K562 (cell line): ENCODE data around the gene CEP350. TPM values are rescaled to one million over a fixed set of nuclear protein-coding genes. Genes with fewer than 3 reads are reported as not detected.

Source experiments
- CBX3 ChIP-seq, 2 experiments: IDR thresholded peaks; 1 replicate in 1 of 2; 2 replicates in 1 of 2; pipeline ENCODE4 v1.6.1; 2012; ENCODE audit warnings: inconsistent platforms in 2 of 2, low read length in 2 of 2, borderline replicate concordance in 1 of 2, control low read depth in 1 of 2
- CREB1 ChIP-seq, 2 experiments: sonication (generic) in 1 of 2; formaldehyde crosslinking in 1 of 2; IDR thresholded peaks; 2 replicates each; pipeline versions ENCODE4 v1.6.1 to v1.8.0; 2012 to 2022; ENCODE audit warnings: inconsistent platforms in 1 of 2, mild to moderate bottlenecking in 1 of 2, missing genetic modification reagents in 1 of 2, moderate library complexity in 1 of 2
- ELF1 ChIP-seq: fragments of 200-800 bp; sonication (Bioruptor generic); IDR thresholded peaks from 2 replicates; pipeline ENCODE4 v1.6.1; 2016; ENCODE audit warnings: missing genetic modification characterization, missing compliant biosample characterization
- FUS ChIP-seq: fragments of 200-400 bp; formaldehyde crosslinking; optimal IDR thresholded peaks from 2 replicates; pipeline ENCODE3; 2017; ENCODE audit warnings: low read depth, low read length
- HDAC8 ChIP-seq: fragments of 450-650 bp; IDR thresholded peaks from 2 replicates; pipeline ENCODE4 v1.6.1; 2016; ENCODE audit warnings: mild to moderate bottlenecking, missing genetic modification characterization, moderate library complexity, missing compliant biosample characterization
- JUND ChIP-seq, 2 experiments: IDR thresholded peaks; 2 replicates in 1 of 2; 3 replicates in 1 of 2; pipeline ENCODE4 v1.6.1; 2011; ENCODE audit warnings: borderline replicate concordance in 2 of 2, low read depth in 2 of 2, low read length in 2 of 2, improper control_type of control experiment in 1 of 2, missing biosample characterization in 1 of 2, missing genetic modification characterization in 1 of 2, missing genetic modification reagents in 1 of 2
- KLF13 ChIP-seq: fragments of 450-650 bp; IDR thresholded peaks from 2 replicates; pipeline ENCODE4 v1.6.1; 2016; ENCODE audit warnings: missing genetic modification characterization, low read depth, mild to moderate bottlenecking, missing compliant biosample characterization, moderate library complexity, borderline replicate concordance
- L3MBTL2 ChIP-seq: fragments of 450-650 bp; IDR thresholded peaks from 2 replicates; pipeline ENCODE4 v1.6.1; 2016; ENCODE audit warnings: mild to moderate bottlenecking, moderate library complexity
- MYBL2 ChIP-seq, 2 experiments: fragments of 450-650 bp in 1 of 2; sonication (generic) in 1 of 2; formaldehyde crosslinking in 1 of 2; IDR thresholded peaks; 2 replicates each; pipeline versions ENCODE4 v1.6.1 to v1.8.1; 2017 to 2022; ENCODE audit warnings: borderline replicate concordance in 1 of 2, inconsistent platforms in 1 of 2, low read depth in 1 of 2, mild to moderate bottlenecking in 1 of 2, missing genetic modification reagents in 1 of 2, moderate library complexity in 1 of 2
- SMARCB1 ChIP-seq: IDR thresholded peaks from 2 replicates; pipeline ENCODE4 v1.6.1; 2011; ENCODE audit warnings: improper control_type of control experiment, low read depth; ENCODE audit not compliant: insufficient read length
- TBP ChIP-seq: optimal IDR thresholded peaks from 2 replicates; pipeline ENCODE3; 2011; ENCODE audit warnings: low read depth, low read length, improper control_type of control experiment
- U2AF2 ChIP-seq: fragments of 200-400 bp; formaldehyde crosslinking; optimal IDR thresholded peaks from 2 replicates; pipeline ENCODE3; 2017; ENCODE audit warnings: low read depth, mild to moderate bottlenecking, low read length
- YBX1 ChIP-seq: fragments of 450-650 bp; IDR thresholded peaks from 2 replicates; pipeline ENCODE4 v1.7.1; 2016; ENCODE audit warnings: mild to moderate bottlenecking
- polyA plus RNA-seq, 8 experiments: library from polyadenylated mRNA; depleted of rRNA in 4 of 8; stranded (reverse) in 5 of 8; unstranded in 3 of 8; fragments of >200 nt; fragmentation: Nextera tagmentation in 2 of 8; fragmentation: Illumina TruSeq in 1 of 8; extraction: Ambion mirVana in 2 of 8; extraction: Trizol in 1 of 8; gene quantifications; 2 replicates each; pipeline versions ENCODE4 v1.2.1 to v1.2.3, GENCODE V29; 2011 to 2014; ENCODE audit warnings: inconsistent platforms in 1 of 8, missing spikeins in 1 of 8
- total RNA-seq, 7 experiments: library from RNA; depleted of rRNA in 6 of 7; stranded (reverse); fragments of >200 nt in 6 of 7; fragmentation: Illumina TruSeq in 2 of 7; extraction: Trizol in 2 of 7; gene quantifications; 2 replicates each; pipeline versions ENCODE4 v1.2.1 to v1.2.3, GENCODE V29; 2011 to 2021; ENCODE audit warnings: low replicate concordance in 1 of 7
- TF ChIP-seq, protein P1 (sequence below): IDR thresholded peaks from 2 replicates; pipeline ENCODE4 v1.6.1; 2012; ENCODE audit warnings: low read depth, low read length, improper control_type of control experiment, borderline replicate concordance
- TF ChIP-seq, protein P2 (sequence below): fragments of 450-650 bp; formaldehyde crosslinking; IDR thresholded peaks from 2 replicates; pipeline ENCODE4 v1.4.0; 2022; ENCODE audit warnings: missing genetic modification characterization
- TF ChIP-seq, protein P3 (sequence below): sonication (generic); formaldehyde crosslinking; IDR thresholded peaks from 2 replicates; pipeline ENCODE4 v1.8.0; 2022; ENCODE audit warnings: missing genetic modification reagents, mild to moderate bottlenecking, moderate library complexity, borderline replicate concordance
- TF ChIP-seq, protein P4 (sequence below): fragments of 250-450 bp; sonication (Bioruptor Pico); IDR thresholded peaks from 2 replicates; pipeline ENCODE4 v1.4.0; 2020; ENCODE audit warnings: borderline replicate concordance

CEP350 gene
- total and polyA plus RNA-seq, 9 of the 15 experiments (the other 6 are each of a cell fraction or from before 2014, with no cell fraction given) = 8.3 to 64.3 (median 28.0) TPM

DNA sequence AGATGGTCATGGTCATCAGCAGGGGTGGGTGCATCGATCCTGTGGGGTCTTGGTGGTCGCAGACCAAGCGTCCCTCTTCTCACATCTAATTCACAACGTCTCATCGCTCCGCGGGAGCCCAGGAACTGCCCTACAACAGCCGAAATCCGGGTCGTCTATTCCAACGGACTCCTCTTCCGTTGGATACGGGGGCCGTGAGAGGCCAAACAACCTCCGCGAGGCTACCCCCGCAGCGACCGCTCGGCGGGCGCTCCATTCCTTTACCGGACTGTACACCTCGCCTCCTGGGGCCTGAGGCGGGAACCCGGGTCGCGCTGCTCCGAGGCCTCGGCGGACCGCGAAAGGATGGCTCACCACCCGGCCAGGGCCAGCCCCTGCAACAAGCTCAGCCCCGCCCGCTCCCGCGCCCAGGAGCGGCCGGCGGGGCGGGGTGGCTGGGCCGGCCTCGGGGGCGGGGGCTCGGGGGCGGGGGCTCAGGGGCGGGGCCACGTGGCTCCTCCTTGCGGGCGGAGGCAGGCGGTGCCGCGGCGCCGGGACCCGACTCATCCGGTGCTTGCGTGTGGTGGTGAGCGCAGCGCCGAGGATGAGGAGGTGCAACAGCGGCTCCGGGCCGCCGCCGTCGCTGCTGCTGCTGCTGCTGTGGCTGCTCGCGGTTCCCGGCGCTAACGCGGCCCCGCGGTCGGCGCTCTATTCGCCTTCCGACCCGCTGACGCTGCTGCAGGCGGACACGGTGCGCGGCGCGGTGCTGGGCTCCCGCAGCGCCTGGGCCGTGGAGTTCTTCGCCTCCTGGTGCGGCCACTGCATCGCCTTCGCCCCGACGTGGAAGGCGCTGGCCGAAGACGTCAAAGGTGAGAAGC lies 199.9 kb downstream of the CEP350 start, which contains the start of gene QSOX1 (continued):
- TF ChIP-seq, protein P1, sequence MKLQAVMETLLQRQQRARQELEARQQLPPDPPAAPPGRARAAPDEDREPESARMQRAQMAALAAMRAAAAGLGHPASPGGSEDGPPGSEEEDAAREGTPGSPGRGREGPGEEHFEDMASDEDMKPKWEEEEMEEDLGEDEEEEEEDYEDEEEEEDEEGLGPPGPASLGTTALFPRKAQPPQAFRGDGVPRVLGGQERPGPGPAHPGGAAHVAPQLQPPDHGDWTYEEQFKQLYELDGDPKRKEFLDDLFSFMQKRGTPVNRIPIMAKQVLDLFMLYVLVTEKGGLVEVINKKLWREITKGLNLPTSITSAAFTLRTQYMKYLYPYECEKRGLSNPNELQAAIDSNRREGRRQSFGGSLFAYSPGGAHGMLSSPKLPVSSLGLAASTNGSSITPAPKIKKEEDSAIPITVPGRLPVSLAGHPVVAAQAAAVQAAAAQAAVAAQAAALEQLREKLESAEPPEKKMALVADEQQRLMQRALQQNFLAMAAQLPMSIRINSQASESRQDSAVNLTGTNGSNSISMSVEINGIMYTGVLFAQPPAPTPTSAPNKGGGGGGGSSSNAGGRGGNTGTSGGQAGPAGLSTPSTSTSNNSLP = no peak
- TF ChIP-seq ELF1 (tag) (no peak; the same call in 1 of the 2 replicates), U2AF2 (no peak), KLF13 (tag) (no peak), TBP (peak; percentile 76), HDAC8 (tag) (no peak), JUND (IDR thresholded peaks at IDR 0.05; ENCODE audit: borderline replicate concordance, low read depth, low read length) (0 out of 2 replicates have a peak, but pooled peaks have one; percentile 23), JUND (tag; IDR thresholded peaks at IDR 0.05; ENCODE audit: borderline replicate concordance, low read depth, low read length) (no peak; the same call in 2 of the 3 replicates), CBX3 (IDR thresholded peaks at IDR 0.05; ENCODE audit: borderline replicate concordance in 1 of 2, low read length in 2 of 2) (0 out of 3 replicates have a peak, but pooled peaks of 1 of the 2 experiments have one; percentile 29), CREB1 (IDR thresholded peaks at IDR 0.05) (peak; percentile 29; the same call in 1 of the 2 replicates), CREB1 (CRISPR knock-in tag; IDR thresholded peaks at IDR 0.05) (no peak), MYBL2 (IDR thresholded peaks at IDR 0.05; ENCODE audit: low read depth) (no peak; the same call in 1 of the 2 replicates), MYBL2 (CRISPR knock-in tag; IDR thresholded peaks at IDR 0.05; ENCODE audit: borderline replicate concordance) (no peak), L3MBTL2 (peak; percentile 73), YBX1 (no peak), SMARCB1 (no peak), FUS (no peak)
- TF ChIP-seq, protein P2, sequence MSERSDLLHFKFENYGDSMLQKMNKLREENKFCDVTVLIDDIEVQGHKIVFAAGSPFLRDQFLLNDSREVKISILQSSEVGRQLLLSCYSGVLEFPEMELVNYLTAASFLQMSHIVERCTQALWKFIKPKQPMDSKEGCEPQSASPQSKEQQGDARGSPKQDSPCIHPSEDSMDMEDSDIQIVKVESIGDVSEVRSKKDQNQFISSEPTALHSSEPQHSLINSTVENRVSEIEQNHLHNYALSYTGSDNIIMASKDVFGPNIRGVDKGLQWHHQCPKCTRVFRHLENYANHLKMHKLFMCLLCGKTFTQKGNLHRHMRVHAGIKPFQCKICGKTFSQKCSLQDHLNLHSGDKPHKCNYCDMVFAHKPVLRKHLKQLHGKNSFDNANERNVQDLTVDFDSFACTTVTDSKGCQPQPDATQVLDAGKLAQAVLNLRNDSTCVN (CRISPR knock-in tag) = 0 out of 2 replicates have a peak, but pooled peaks have one; percentile 34
- TF ChIP-seq, protein P3, sequence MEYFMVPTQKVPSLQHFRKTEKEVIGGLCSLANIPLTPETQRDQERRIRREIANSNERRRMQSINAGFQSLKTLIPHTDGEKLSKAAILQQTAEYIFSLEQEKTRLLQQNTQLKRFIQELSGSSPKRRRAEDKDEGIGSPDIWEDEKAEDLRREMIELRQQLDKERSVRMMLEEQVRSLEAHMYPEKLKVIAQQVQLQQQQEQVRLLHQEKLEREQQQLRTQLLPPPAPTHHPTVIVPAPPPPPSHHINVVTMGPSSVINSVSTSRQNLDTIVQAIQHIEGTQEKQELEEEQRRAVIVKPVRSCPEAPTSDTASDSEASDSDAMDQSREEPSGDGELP (CRISPR knock-in tag) = peak; percentile 67; the same call in 1 of the 2 replicates
- TF ChIP-seq, protein P4, sequence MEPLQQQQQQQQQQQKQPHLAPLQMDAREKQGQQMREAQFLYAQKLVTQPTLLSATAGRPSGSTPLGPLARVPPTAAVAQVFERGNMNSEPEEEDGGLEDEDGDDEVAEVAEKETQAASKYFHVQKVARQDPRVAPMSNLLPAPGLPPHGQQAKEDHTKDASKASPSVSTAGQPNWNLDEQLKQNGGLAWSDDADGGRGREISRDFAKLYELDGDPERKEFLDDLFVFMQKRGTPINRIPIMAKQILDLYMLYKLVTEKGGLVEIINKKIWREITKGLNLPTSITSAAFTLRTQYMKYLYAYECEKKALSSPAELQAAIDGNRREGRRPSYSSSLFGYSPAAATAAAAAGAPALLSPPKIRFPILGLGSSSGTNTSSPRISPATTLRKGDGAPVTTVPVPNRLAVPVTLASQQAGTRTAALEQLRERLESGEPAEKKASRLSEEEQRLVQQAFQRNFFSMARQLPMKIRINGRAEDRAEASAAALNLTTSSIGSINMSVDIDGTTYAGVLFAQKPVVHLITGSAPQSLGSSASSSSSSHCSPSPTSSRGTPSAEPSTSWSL (CRISPR knock-in tag) = no peak
